ENCODE results near the gene XRCC3. TPM values are rescaled to one million over a fixed set of nuclear protein-coding genes. Genes with fewer than 3 reads are reported as not detected.

The XRCC3 gene
- total RNA-seq, 1 experiment from 2014 or later: 46.7 TPM

- POLR2A ChIA-PET: no interaction called here
- DNase-seq (ENCODE audit: low spot score) (no peak), ATAC-seq (no peak)
- Mint-ChIP-seq H3K36me3 (peaks cover 52% of the 10 kb centered on the region), H3K27me3 (ENCODE audit: low read depth) (no peaks in the 10 kb centered on the region), H3K9me3 (no peaks in the 10 kb centered on the region), H3K27ac (no peak overlapping the region), H3K4me1 (no peaks in the 10 kb centered on the region), H3K4me3 (no peak overlapping the region)
- CTCF ChIA-PET: no interaction called here
- TF ChIP-seq ZNF219 (CRISPR knock-in tag; IDR thresholded peaks at IDR 0.05; ENCODE audit: borderline replicate concordance) (no peak), RORB (CRISPR knock-in tag; IDR thresholded peaks at IDR 0.05) (no peak), MYBL2 (CRISPR knock-in tag; IDR thresholded peaks at IDR 0.05) (no peak), NFE2L1 (CRISPR knock-in tag; IDR thresholded peaks at IDR 0.05) (no peak), SMAD3 (CRISPR knock-in tag; IDR thresholded peaks at IDR 0.05; ENCODE audit: borderline replicate concordance) (no peak)
- TF ChIP-seq, protein P1, sequence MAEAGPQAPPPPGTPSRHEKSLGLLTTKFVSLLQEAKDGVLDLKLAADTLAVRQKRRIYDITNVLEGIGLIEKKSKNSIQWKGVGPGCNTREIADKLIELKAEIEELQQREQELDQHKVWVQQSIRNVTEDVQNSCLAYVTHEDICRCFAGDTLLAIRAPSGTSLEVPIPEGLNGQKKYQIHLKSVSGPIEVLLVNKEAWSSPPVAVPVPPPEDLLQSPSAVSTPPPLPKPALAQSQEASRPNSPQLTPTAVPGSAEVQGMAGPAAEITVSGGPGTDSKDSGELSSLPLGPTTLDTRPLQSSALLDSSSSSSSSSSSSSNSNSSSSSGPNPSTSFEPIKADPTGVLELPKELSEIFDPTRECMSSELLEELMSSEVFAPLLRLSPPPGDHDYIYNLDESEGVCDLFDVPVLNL (CRISPR knock-in tag; IDR thresholded peaks at IDR 0.05; ENCODE audit: borderline replicate concordance, low read depth): no peak
These were observed 45.9 kb downstream of the XRCC3 start for GRCh38 chr14:103669370-103669769.

- ATAC-seq: no peak
- Mint-ChIP-seq H3K9me3 (no peaks in the 10 kb centered on the region), H3K4me1 (no peaks in the 10 kb centered on the region), H3K27ac (no peak overlapping the region), H3K36me3 (peaks cover 56% of the 10 kb centered on the region), H3K27me3 (ENCODE audit: low read depth) (no peaks in the 10 kb centered on the region), H3K4me3 (no peak overlapping the region)
- POLR2A ChIA-PET: no interaction called here
- CTCF ChIA-PET: interaction anchor here (1.4 kb wide), 1 partner anchor 11 kb away, joined by 6 read pairs; no protein-coding TSS in a partner anchor
- no peak for DNase-seq (ENCODE audit: low spot score)
- TF ChIP-seq ZBTB21 (CRISPR knock-in tag; IDR thresholded peaks at IDR 0.05; ENCODE audit: borderline replicate concordance): no peak
- TF ChIP-seq ZNF532 (CRISPR knock-in tag; IDR thresholded peaks at IDR 0.05; ENCODE audit: borderline replicate concordance): no peak
- TF ChIP-seq, protein P1 (CRISPR knock-in tag; IDR thresholded peaks at IDR 0.05; ENCODE audit: borderline replicate concordance, low read depth): no peak
- no peak for TF ChIP-seq NR1H2 (CRISPR knock-in tag; IDR thresholded peaks at IDR 0.05)
- no peak for TF ChIP-seq PRDM15 (CRISPR knock-in tag; IDR thresholded peaks at IDR 0.05)
- TF ChIP-seq FOXP1 (CRISPR knock-in tag; IDR thresholded peaks at IDR 0.05; ENCODE audit: borderline replicate concordance): no peak
- no peak for TF ChIP-seq EMX1 (CRISPR knock-in tag; IDR thresholded peaks at IDR 0.05)
- TF ChIP-seq ZNF121 (CRISPR knock-in tag; IDR thresholded peaks at IDR 0.05): no peak
- TF ChIP-seq, protein P2, sequence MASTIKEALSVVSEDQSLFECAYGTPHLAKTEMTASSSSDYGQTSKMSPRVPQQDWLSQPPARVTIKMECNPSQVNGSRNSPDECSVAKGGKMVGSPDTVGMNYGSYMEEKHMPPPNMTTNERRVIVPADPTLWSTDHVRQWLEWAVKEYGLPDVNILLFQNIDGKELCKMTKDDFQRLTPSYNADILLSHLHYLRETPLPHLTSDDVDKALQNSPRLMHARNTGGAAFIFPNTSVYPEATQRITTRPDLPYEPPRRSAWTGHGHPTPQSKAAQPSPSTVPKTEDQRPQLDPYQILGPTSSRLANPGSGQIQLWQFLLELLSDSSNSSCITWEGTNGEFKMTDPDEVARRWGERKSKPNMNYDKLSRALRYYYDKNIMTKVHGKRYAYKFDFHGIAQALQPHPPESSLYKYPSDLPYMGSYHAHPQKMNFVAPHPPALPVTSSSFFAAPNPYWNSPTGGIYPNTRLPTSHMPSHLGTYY (CRISPR knock-in tag; IDR thresholded peaks at IDR 0.05): no peak
- TF ChIP-seq, protein P3, sequence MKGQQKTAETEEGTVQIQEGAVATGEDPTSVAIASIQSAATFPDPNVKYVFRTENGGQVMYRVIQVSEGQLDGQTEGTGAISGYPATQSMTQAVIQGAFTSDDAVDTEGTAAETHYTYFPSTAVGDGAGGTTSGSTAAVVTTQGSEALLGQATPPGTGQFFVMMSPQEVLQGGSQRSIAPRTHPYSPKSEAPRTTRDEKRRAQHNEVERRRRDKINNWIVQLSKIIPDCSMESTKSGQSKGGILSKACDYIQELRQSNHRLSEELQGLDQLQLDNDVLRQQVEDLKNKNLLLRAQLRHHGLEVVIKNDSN (CRISPR knock-in tag; IDR thresholded peaks at IDR 0.05): no peak
- no peak for TF ChIP-seq RORB (CRISPR knock-in tag; IDR thresholded peaks at IDR 0.05)
- TF ChIP-seq ZNF416 (CRISPR knock-in tag; IDR thresholded peaks at IDR 0.05): no peak
- no peak for TF ChIP-seq ZNF232 (CRISPR knock-in tag; IDR thresholded peaks at IDR 0.05)
- no peak for TF ChIP-seq SMAD3 (CRISPR knock-in tag; IDR thresholded peaks at IDR 0.05; ENCODE audit: borderline replicate concordance)
- TF ChIP-seq ZBTB43 (CRISPR knock-in tag; IDR thresholded peaks at IDR 0.05): no peak
These were observed 47.1 kb downstream of the XRCC3 start for GRCh38 chr14:103668117-103668516.

Measured in WTC11 (cell line).